ENCODE data around the gene ZSCAN18.

- TF ChIP-seq CTCF (conservative IDR thresholded peaks at IDR 0.05; ENCODE audit: low read length): no peak
- no peak for TF ChIP-seq EZH2phosphoT487 (IDR thresholded peaks at IDR 0.05; ENCODE audit: borderline replicate concordance)
These were observed 52.5 kb downstream of the ZSCAN18 start for GRCh38 chr19:58045411-58046050.
